GM23248 (cell line): ENCODE measurements around the gene ZFP36.
"Not testable (repeated sequence)": the region's sequence is repeated elsewhere in the genome, so short reads cannot be mapped to it uniquely, and the experiment has no call there.

Source experiments
- EZH2 ChIP-seq: fragments of 200-600 bp; sonication (generic); IDR thresholded peaks from 2 replicates; pipeline ENCODE4 v1.6.1; 2018; ENCODE audit warnings: antibody characterized with exemption, mild to moderate bottlenecking; ENCODE audit not compliant: insufficient read depth, poor library complexity, severe bottlenecking
- EZH2phosphoT487 ChIP-seq: fragments of 200-600 bp; sonication (generic); IDR thresholded peaks from 2 replicates; pipeline ENCODE4 v1.6.1; 2018; ENCODE audit warnings: antibody characterized with exemption, moderate library complexity, mild to moderate bottlenecking, low read depth; ENCODE audit not compliant: insufficient read depth

- not testable (repeated sequence) for TF ChIP-seq EZH2, EZH2phosphoT487
These were observed 44.6 kb downstream of the ZFP36 start for GRCh38 chr19:39451257-39451656.
